Dermis blood vessel endothelial cell (primary cell): ENCODE results near the gene WHAMM. TPM values are rescaled to one million over a fixed set of nuclear protein-coding genes. Genes with fewer than 3 reads are reported as not detected.
"Not testable (repeated sequence)": the region's sequence is repeated elsewhere in the genome, so short reads cannot be mapped to it uniquely, and the experiment has no call there.

ENCODE experiments used
- DNase-seq: peaks from one replicate; pipeline ENCODE4 v3.0.0; 2010
- total RNA-seq: library from RNA; depleted of rRNA; stranded (reverse); fragments of >200 nt; gene quantifications from 2 replicates; pipeline ENCODE4 v1.2.3, GENCODE V29; 2014

Gene WHAMM
- total RNA-seq, 1 donor from 2014 or later = 8.0 TPM

GRCh38 chr15:82839136-82839535 lies 29.7 kb downstream of the WHAMM start:
- no peak for DNase-seq

- DNase-seq = no peak
Observed at GRCh38 chr15:82840166-82840565, 30.7 kb downstream of the WHAMM start.

- no peak for DNase-seq
Observed at GRCh38 chr15:82843566-82843965, 34.1 kb downstream of the WHAMM start.

GRCh38 chr15:82845686-82846085 lies 36.3 kb downstream of the WHAMM start:
- no peak for DNase-seq

- DNase-seq = no peak
Observed at GRCh38 chr15:82846621-82847020, 37.2 kb downstream of the WHAMM start.

GRCh38 chr15:82847703-82848102 lies 38.3 kb downstream of the WHAMM start:
- DNase-seq = no peak

- no peak for DNase-seq
Observed at GRCh38 chr15:82848241-82848993, 39.0 kb downstream of the WHAMM start.

GRCh38 chr15:82849556-82850512 lies 40.4 kb downstream of the WHAMM start:
- peak; percentile 77 for DNase-seq

GRCh38 chr15:82850731-82851130 lies 41.3 kb downstream of the WHAMM start:
- no peak for DNase-seq

GRCh38 chr15:82851306-82851850 lies 42.0 kb downstream of the WHAMM start:
- DNase-seq = no peak

GRCh38 chr15:82851981-82852511 lies 42.6 kb downstream of the WHAMM start:
- no peak for DNase-seq

- no peak for DNase-seq
Observed at GRCh38 chr15:82852941-82853561, 43.6 kb downstream of the WHAMM start.

GRCh38 chr15:82854554-82854953 lies 45.1 kb downstream of the WHAMM start:
- no peak for DNase-seq

- DNase-seq = no peak
Observed at GRCh38 chr15:82855286-82856100, 46.1 kb downstream of the WHAMM start.

GRCh38 chr15:82856397-82857170 lies 47.2 kb downstream of the WHAMM start:
- DNase-seq = no peak

- DNase-seq = no peak
Observed at GRCh38 chr15:82858932-82859331, 49.5 kb downstream of the WHAMM start.

GRCh38 chr15:82862886-82863285 lies 53.5 kb downstream of the WHAMM start:
- no peak for DNase-seq

GRCh38 chr15:82864967-82865366 lies 55.5 kb downstream of the WHAMM start:
- DNase-seq = no peak

- not testable (repeated sequence) for DNase-seq
Observed at GRCh38 chr15:82865581-82865980, 56.2 kb downstream of the WHAMM start.

GRCh38 chr15:82865981-82866380 lies 56.6 kb downstream of the WHAMM start:
- not testable (repeated sequence) for DNase-seq
